Muscle of arm (tissue), 12 donors: ENCODE measurements around the gene ROS1. TPM values are rescaled to one million over a fixed set of nuclear protein-coding genes. Genes with fewer than 3 reads are reported as not detected.
"Not testable (repeated sequence)": the region's sequence is repeated elsewhere in the genome, so short reads cannot be mapped to it uniquely, and the experiment has no call there.

Source experiments
- DNase-seq: peaks from one replicate; pipeline ENCODE4 v3.0.0-alpha.2; 2013
- polyA plus RNA-seq, 12 donors: library from polyadenylated mRNA; unstranded; fragments of 120-200 nt; gene quantifications; one replicate each; pipeline ENCODE4 v1.2.1, GENCODE V29; 2013; ENCODE audit not compliant: insufficient read length in 12 of 12

The ROS1 gene
- polyA plus RNA-seq, 12 donors = 0.11 to 0.38 (median 0.19) TPM; not detected in 2

GRCh38 chr6:117267766-117268534, 157.8 kb downstream of the ROS1 start:
- DNase-seq = no peak

DNA sequence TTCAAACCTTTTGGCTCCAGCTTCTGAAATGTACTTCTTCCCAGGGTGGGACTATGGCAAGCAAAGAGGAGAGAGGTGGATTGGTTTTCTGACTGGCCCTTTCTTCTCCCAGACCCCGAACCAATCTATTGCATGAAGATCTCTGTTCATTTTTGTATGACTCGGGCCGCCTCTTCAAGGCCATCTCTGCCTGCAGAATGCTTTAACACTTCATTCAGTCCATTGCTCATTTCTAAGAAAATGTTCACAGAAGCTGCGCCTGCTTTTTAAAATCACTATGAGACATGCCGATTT, 158.7 kb downstream of the ROS1 start:
- no peak for DNase-seq

- no peak for DNase-seq
These were observed 159.3 kb downstream of the ROS1 start for GRCh38 chr6:117266257-117267053.

GRCh38 chr6:117265410-117266256, 160.1 kb downstream of the ROS1 start, which contains the start of gene VGLL2:
Gene VGLL2, plus strand, starts transcription at chr6:117265558. Its CDS starts 206 bp downstream, at chr6:117265764.
- DNase-seq = peak; percentile 70

- DNase-seq = no peak
These were observed 160.9 kb downstream of the ROS1 start for GRCh38 chr6:117264692-117265409.

DNA sequence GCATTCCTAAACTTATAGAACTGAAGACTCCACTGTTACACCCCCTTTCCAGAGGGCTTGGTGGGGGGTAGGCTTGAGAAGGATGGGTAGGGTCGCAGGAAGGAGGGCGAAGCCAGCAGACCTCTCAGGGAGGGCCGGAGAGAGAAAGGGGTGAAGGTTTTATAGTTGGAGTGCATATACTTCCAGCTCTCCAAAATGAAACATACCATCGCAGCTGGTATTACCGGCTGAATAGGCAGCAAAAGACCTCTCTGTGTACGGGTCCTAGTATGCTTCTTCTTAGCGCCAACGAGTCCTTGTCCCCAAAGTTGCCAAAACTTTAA, 161.4 kb downstream of the ROS1 start:
- DNase-seq = no peak

GRCh38 chr6:117263353-117263927, 162.3 kb downstream of the ROS1 start:
- DNase-seq = no peak

DNA sequence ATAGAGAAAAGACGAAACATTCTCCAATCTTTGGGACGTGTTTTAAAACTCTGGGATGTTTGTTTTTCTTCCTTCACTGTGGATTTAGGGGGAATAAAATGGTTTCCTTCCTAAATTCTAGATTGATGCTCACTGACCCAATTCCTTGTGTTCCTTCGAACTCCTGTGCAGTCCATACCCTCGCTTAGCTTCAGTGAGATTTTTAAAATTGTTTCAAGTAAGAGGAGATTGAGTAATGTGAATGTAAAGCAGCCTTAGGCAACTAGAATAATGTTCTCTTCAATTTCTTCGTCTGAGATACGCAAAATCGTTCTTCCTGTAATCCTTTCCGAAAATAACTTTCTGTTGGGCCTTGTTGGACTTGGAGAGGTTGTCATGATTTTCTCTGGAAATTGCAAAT, 162.9 kb downstream of the ROS1 start:
- no peak for DNase-seq

DNA sequence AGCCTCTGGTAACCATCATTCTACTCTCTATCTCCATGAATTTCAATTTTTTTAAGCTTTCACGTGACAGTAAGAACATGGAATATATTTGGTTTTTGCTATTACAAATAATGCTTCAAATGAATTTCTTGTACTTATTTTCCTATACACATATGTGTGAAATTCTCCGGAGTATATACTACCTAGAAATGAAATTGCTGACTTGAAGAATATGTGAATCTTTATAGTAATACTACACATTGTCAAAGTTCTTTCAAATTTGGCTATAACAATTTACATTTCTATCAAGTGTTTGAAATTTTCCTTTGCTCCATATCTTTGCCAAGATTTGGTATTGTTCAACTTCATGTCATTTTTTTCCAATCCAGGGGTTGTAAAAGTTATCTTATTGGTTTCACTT, 172.0 kb downstream of the ROS1 start:
- DNase-seq = no peak

GRCh38 chr6:117244979-117245378, 180.8 kb downstream of the ROS1 start:
- not testable (repeated sequence) for DNase-seq

- DNase-seq = not testable (repeated sequence)
These were observed 181.2 kb downstream of the ROS1 start for GRCh38 chr6:117244571-117244970.

Other genes starting within 250 kb of the ROS1 start
- gene VGLL2, start 160.4 kb downstream of the ROS1 start, polyA plus RNA-seq = 100 to 1,000 TPM in 5 of 12 donors, 10 to 100 TPM in 6, not detected in 1; 53.6 to 144 (median 99.6) TPM
- 1 to 10 TPM in 11 of 12 donors, not detected in 1; 6.3 to 9.7 (median 7.1) TPM for gene DCBLD1, start 56.7 kb upstream of the ROS1 start, polyA plus RNA-seq
- 10 to 100 TPM in 11 of 12 donors, not detected in 1; 41.9 to 60.0 (median 52.3) TPM for gene GOPC, start 176.6 kb upstream of the ROS1 start, polyA plus RNA-seq
- gene NUS1, start 249.5 kb upstream of the ROS1 start, polyA plus RNA-seq = 10 to 100 TPM in 11 of 12 donors, not detected in 1; 16.6 to 28.8 (median 22.7) TPM